KG1 (cell line): ENCODE measurements around the gene PCNT.

Experiments used
- DNase-seq: peaks from one replicate; lab custom pipeline; 2025; lab: John Stamatoyannopoulos, UW

PCNT gene

DNA sequence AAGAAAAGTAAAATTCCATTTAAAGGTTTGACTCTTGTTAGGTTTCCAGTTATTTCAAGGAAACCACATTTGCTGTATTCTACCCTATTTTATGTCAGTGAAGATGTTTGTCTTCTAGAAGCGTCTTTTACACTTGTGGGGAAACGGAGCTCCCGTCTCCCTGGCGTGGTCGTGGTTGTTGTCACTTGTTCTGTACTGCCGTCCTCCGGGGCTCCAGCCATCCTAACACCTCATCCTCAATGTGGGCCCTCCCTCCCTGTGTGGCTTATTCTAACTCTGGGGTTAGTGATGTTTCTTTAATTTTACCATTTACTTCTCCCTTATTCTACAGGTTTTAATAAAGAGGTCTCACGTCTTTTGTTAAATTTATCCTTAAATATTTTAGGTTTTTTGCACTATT lies 82.0 kb downstream of the PCNT start:
- DNase-seq = no peak

DNA sequence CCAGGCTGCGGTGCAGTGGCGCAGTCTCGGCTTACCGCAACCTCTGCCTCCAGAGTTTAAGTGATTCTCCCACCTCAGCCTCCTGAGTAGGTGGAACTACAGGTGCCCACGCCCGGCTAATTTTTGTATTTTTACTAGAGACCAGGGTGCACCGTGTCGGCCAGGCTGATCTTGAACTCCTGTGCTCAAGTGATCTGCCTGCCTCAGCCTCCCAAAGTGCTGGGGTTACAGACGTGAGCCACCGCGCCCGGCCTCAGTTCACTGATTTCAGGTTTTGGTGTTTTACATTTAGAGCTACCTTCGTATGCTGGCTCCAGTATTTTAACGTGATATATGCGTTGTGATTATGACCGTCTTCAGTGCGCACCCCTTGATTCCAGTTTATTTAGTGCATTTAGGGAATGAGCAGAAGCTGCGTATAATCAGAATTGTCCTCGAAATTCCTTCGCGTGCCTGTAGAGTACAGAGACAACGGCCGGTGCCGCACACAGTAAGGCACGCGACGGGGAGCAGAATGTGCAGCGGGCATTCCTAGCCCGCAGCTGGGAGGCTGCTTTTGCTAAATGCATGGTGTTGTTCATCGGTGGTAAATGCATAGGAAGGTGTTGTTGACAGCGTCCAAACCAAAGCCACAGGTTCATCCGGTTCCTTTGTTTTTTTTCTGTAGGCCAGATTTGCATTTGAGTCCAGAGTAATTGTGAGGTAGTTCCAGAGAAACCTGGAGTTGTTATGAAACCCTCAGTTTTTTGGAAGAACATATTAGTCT lies 85.9 kb downstream of the PCNT start:
- no peak for DNase-seq

DNA sequence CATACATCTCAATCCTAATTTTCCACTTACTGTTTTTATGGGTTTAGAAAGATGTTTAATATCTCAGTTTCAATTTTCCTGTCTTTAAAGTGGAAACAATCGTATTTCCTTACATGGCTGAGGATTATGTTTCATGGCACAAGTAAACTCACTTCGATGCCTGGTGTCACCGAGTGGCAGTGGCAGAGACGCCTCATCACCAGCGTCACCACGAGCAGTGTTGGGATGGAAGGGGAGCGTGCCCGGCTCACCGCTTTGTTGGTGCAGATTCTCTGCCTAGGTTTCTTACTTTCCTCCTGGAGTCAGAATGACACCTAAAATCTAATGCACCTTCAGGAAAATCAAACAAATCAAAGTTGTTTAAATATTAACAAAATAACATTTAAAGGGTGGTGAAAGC lies 86.6 kb downstream of the PCNT start:
- no peak for DNase-seq

DNA sequence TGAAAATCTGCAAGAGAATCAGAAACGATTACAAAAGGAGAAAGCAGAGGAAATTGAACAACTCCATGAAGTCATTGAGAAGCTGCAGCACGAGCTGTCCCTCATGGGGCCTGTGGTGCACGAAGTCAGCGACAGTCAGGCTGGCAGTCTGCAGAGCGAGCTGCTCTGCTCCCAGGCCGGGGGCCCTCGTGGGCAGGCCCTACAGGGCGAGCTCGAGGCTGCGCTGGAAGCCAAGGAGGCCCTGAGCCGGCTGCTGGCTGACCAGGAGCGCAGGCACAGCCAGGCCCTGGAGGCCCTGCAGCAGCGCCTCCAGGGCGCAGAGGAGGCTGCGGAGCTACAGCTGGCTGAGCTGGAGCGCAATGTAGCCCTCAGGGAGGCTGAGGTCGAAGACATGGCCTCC lies 87.3 kb downstream of the PCNT start:
- no peak for DNase-seq

DNA sequence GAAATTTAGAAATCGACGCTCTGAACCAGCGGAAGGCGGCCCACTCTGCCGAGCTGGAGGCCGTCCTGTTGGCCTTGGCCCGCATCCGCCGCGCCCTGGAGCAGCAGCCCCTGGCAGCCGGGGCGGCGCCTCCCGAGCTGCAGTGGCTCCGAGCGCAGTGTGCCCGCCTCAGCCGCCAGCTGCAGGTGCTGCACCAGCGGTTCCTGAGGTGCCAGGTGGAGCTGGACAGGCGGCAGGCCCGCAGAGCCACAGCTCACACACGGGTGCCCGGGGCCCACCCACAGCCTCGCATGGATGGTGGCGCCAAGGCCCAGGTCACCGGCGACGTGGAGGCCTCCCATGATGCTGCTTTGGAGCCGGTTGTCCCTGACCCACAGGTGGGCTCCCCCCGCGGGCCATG lies 87.7 kb downstream of the PCNT start:
- no peak for DNase-seq

DNA sequence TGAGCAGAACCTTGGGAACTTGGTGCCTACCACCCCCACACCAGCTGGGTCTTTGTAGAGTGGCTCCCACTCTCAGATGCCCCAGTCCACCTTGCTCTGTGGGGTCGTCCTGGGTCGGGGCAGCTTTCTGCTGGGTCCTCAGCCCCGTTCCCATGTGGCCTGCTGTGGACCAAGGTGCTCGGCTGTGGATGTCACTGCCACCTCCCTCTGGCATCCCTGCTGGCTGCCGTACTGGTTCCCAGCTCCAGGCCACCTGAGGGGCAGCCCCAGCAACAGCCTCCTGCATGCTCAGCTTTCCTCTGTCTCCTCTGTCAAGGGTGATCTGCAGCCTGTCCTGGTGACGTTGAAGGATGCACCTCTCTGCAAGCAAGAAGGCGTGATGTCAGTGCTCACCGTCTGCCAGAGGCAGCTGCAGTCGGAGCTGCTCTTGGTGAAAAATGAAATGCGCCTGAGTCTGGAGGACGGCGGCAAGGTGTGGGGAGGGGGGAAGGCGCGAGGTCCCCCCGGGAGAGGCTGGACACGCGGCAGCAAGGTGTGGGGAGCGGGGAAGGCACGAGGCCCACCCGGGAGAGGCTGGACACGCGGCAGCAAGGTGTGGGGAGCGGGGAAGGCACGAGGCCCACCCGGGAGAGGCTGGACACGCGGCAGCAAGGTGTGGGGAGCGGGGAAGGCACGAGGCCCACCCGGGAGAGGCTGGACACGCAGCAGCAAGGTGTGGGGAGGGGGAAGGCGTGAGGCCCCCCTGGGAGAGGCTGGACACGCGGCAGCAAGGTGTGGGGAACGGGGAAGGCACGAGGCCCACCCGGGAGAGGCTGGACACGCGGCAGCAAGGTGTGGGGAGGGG lies 88.8 kb downstream of the PCNT start:
- no peak for DNase-seq

DNA sequence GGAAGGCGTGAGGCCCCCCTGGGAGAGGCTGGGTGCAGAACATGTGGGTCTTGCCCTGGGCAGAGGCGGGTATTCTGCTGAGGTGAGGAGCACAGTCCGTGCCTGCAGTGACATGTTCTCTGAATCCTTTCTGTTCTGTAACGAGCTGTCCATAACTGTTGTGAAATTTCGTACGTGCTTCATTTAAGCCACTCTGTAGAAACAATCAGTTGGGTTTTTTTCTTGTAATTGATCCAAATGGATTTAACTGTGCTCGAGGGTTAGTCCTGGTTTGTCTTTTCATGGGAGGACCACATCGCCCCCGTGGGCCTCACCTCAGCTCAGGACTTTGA lies 89.4 kb downstream of the PCNT start:
- no peak for DNase-seq

DNA sequence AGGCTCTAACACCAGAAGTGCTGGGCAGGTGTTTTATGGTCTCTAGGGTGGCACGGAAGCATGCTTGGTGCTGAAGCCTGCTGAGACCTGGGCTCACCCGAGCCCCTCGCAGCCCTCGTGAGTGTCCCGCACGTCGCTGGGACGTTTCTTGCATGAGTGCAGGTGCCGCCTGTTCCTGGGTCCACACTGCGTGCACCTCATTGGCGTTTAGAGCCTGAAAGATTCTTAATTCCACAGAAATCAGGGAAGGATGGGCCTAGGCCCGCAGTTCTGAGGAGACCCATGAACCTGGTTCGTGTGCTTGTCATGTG lies 91.0 kb downstream of the PCNT start:
- no peak for DNase-seq

DNA sequence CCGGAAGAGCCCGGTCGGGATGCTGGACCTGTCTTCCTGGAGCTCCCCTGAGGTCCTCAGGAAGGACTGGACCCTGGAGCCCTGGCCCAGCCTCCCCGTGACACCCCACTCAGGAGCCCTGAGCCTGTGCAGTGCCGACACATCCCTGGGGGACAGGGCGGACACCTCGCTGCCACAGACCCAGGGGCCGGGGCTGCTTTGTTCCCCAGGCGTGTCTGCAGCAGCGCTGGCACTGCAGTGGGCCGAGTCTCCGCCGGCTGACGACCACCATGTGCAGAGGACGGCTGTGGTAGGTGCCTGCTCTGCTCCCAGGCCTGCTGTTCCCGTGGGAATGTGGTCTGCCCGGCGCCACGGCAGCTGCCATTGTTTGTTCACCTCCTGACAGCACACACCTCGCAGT lies 92.6 kb downstream of the PCNT start:
- DNase-seq = no peak

DNA sequence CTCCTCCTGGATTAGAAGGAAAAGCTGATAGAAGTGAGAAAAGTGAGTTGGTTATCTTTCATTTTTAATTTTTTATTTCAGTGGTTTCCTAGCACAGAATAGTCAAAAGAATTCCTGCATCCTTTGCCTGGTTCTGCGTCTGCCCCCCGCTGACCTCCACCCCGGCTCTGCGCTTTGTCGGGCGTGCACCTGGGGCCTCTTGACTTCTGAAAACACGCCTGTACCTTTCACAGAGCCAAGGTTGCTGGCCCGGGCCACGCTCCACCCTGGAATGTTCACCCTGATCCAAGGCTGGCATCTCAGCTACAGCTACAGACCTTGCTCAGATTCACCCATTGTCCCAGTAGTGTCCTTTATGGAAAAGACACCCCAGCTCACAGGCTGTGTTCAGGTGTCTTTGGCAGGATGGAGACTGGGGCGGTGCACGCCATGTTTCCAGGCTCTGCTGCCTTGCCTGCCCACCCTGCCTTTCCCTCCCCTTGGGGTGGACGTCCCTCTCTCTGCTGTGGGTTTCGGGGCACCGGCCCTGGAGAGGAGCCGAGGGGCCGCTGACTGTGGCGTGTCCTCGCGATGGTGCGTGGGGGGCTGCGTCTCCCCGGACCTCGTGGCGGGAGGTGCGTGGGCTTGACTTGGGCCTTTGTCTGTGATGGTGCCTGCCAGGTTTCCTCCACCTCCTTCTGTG lies 94.5 kb downstream of the PCNT start:
- no peak for DNase-seq

DNA sequence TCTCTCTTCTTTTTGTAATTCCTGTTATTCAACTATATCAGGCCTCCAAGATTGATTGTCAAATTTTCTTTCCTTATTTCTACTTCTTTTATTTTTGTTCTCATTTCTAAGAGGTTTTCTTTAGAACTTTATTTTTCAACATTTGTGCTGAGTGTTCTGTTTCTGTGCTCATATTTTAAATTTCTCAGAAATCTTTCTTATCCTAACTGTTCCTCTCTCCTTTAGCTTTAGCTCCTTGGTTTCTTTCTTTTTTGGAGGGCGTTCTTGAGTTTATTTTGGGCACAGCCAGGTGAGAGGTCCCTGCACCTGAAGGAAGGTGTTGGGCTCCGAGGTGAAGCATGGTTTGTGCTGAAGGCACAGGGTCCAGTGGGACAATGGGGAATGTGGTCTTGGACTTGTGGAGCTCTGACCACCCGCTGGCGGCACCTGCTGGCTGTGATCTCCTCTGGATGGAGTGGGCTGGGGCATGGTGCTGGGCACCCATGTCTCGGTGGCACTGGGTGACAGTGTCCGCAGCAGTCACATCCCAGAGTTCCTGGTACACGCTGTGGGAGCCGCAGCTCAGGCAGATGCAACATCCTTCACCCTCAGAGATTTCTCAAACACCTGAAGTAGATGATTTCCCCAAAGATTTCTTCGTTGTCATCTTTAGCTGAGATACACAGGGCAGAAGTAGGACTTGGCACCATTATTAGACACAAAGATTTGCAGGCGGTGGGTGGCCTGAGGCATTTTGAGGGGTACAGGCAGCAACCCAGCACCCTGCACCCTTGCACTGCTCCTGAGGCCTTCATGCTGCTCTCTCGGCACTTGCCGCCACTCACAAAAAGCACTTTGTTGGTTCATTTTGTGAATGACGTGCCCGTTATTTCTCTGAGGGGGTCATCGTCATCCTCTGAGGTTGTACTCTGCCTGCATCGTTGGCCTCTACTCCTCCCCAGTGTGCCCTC lies 96.6 kb downstream of the PCNT start:
- DNase-seq = no peak

DNA sequence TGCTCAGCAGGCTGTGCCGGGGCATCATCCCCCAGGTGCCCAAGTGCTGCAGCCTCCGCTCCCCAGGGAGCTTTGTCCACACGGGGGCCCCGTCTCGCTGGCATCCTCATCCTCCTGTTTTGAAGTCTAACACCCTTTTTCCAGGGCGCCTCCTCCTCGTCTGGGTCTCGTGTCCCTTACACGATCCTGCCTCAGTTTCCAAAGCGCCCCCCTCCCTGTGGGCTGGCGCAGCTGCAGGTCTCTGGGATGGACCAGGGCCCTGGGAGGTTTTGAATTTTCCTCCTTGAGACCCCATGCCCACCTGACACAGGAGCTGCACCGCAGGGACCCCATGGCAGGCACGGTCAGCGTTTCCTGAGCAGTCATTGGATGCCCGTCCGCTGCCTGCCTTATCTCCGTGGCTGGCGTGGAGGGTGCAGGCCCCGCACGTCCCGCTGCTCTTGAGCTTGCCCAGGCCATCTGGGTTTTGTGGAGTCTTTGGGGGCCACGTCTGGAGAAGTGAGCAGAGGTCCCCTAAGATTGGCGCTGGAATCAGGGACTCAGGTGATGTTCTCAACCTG lies 97.3 kb downstream of the PCNT start:
- DNase-seq = no peak

DNA sequence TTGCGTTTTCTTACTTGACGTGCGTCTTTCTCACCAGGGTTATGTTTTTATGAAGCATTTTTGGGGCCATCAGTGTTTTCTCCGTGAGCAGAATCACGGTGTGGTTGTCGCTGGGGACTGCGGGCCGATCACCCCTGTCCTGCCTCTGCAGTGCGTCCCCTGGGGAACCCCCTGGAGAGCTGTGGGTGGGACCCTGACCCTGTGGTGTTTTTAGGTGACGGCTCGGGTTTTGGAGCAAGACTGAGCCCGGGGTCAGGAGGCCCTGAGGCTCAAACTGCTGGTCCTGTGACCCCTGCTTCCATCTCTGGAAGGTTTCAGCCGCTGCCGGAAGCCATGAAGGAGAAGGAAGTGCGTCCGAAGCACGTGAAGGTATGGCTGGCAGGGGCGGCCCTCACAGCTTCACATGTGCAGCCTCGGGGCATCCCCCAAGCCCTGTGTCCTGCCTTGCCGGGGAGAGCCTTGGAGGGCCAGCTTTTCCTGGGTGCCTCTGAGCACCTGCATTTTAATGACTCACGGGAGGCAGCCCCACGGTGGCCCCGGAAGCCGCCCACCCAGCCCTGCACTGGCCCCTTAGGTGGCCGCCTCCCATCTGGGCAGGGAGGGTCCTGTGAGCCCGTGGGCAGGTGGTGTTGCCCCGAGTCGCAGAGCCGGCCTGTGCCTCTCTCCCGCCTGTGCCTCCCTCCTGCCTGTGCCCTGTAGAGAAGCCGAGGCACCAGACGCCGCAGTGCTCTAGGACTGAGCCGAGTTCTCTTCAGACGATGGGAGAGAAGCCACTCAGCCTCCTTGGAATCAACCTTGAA lies 98.0 kb downstream of the PCNT start:
- no peak for DNase-seq

DNA sequence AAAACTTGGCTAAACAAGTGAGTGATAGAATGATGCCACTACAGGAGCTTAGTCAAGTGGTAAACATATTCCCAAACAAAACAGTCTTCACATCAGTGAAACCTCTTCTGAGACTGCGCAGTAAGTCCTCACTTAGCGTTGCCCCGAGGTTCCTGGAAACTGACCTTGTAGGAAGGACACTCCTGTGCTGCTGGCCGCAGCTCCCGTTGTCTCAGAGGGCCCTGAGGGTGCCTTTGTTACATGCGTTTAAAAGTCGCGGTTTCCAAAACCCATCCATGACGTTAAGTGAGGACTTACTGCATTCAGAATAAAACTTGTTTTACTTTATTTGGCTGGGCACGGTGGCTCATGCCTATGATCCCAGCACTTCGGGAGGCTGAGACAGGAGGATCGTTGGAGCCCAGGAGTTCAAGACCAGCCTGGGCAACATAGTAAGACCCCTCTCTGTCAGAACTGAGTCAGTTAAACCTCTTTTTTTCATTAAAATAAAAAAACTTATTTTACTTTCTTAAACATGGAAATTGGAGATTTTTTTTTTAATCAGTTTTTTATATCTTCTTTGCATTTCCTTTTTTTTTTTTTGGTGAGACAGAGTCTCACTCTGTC lies 98.8 kb downstream of the PCNT start:
- DNase-seq = no peak

DNA sequence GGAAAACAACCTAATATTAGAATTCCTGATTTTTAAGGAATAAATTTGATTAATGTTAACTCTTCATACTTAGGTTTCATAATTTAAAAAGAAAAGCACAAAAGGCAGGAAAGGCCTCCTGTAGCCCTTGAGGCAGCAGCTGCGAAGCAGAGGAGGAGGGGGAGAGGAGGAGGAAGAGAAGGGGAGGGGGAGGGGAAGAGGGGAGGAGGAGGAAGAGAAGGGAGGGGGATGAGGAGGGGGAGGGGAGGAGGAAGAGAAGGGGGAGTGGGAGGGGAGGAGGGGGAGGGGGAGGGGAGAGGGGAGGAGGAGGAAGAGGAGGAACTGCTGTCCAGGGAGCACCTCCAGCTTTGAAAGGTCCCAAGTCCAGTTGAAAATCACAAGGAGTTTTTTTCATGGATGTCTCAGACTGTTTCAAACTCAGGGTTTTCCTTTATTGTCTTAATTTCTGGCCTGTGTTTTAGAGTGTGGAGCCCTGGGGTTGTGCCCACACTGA lies 99.6 kb downstream of the PCNT start:
- DNase-seq = no peak

DNA sequence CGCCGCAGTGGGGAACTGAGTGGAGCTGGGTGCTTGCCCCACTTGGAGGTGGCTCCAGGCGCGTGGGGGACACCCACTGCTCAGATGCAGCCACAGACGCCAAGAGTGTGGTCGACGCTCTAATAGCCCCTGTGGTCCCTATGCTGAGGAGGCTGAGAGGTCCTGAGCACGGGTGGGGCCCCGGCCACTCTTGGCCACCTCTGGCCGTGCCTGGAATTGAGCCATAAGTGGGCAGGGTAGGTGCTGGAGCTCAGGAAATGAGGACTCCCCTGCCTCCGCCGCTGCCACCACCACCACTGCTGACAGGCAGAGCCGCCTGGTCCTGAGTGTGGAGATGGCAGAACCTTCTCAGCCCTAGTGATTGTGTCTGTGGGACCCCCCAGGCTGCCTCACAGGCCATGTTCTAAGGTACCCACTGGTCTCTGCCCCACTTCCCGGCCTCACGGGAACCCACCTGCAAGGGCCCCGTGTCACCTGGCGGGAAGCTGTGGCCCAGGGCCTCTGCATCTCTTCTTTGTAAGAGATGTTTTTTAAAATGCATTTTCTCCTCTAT lies 100.2 kb downstream of the PCNT start:
- DNase-seq = no peak

DNA sequence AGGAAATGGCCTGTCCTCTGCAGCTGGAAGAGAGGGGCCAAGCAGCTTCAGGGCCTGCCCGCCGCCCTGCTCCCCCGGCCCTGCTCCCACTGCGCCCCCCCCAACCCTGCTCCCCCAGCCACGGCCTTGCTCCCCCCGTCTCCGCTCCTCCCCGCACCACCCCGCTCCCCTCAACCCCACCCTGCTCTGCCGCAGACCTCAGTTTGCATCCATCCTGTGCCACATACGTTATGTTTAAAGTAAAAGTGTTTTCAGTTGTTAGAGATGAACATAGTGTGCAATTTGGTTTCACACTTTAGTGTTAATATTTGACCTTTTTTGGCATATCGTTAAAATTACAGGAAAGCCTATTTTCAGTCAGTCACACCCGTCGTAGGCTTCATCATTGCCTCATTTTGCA lies 100.7 kb downstream of the PCNT start:
- no peak for DNase-seq

DNA sequence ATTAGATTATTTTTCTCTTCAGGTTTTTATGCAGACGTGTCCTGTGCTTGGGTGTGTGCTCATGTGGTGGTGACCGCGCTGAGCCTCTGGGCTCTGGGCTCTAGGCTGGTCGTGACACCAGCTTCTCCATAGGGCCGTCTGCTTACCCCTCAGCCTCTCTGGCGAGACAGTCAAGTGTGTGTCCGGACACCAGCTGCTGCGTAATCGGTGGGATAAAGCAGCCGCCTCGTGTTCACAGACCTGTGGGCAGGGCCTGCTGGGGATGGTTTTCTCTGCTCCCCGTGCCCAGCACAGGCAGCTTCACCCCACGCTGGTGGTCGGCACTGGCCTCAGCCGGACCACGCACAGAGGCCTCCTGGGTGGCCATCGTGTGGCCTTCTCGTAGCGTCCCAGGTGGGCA lies 101.1 kb downstream of the PCNT start:
- DNase-seq = no peak

DNA sequence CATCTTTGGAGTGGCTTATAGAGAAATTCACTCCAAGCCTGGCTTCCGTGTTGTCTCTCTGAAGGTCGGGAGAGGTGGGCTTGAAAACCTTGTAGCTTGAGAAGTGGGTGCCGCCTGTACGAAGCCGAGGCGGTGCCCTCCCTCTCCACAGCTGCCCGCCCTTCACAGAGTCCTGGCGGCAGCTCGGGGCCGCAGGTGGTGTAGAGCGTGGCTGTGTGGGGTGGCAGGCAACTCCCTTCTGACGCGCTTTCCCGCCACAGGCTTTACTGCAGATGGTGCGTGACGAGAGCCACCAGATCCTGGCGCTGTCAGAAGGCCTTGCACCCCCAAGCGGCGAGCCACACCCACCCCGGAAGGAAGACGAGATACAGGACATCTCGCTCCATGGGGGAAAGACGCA lies 101.6 kb downstream of the PCNT start:
- DNase-seq = no peak
